Measurements from ENCODE around the gene ACKR2.

DNA sequence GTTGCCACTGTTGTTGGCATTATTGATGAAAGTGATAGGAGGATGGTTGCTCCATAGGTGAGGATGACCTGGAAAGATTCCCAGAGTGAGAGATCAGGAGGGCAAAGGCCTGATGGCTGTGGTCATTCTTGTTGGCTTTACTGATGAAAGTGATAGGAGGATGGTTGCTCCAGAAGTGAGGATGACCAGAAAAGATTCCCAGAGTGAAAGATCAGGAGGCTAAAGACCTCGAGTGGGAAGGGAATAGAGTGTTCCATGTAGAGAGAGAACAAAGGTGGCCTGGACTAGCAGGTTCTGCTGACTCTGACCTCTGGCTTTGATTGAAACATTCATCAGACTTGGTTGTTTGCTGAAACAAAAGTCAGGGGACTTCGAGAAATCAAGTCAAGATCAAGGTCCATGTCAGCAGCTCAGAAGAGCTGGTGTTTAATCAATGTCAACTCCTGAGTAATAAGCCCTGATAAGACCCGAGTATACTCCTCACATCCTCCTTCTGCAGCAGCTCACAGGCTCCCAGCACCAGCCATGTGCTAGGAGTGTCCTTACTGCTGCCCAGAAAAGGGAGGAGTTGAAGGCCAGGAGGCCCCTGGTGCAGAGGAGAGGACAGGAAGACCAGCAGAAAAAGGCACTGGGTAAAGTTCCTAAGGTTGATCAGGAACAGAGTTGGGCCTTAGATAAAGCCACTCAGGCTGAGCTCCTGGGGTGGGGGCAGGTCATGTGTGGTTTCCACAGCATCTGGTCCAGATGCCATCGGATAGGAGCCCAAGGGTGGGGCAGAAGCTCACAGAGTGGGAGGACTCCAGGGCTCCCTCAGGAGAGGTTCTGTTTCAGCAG, 46.5 kb downstream of the ACKR2 start:
- TF ChIP-seq, protein P1, sequence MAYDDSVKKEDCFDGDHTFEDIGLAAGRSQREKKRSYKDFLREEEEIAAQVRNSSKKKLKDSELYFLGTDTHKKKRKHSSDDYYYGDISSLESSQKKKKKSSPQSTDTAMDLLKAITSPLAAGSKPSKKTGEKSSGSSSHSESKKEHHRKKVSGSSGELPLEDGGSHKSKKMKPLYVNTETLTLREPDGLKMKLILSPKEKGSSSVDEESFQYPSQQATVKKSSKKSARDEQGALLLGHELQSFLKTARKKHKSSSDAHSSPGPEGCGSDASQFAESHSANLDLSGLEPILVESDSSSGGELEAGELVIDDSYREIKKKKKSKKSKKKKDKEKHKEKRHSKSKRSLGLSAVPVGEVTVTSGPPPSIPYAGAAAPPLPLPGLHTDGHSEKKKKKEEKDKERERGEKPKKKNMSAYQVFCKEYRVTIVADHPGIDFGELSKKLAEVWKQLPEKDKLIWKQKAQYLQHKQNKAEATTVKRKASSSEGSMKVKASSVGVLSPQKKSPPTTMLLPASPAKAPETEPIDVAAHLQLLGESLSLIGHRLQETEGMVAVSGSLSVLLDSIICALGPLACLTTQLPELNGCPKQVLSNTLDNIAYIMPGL (CRISPR knock-in tag; IDR thresholded peaks at IDR 0.05), result no peak
- no peak for TF ChIP-seq ZNF138 (CRISPR knock-in tag; conservative IDR thresholded peaks at IDR 0.05)
- TF ChIP-seq, protein P2, sequence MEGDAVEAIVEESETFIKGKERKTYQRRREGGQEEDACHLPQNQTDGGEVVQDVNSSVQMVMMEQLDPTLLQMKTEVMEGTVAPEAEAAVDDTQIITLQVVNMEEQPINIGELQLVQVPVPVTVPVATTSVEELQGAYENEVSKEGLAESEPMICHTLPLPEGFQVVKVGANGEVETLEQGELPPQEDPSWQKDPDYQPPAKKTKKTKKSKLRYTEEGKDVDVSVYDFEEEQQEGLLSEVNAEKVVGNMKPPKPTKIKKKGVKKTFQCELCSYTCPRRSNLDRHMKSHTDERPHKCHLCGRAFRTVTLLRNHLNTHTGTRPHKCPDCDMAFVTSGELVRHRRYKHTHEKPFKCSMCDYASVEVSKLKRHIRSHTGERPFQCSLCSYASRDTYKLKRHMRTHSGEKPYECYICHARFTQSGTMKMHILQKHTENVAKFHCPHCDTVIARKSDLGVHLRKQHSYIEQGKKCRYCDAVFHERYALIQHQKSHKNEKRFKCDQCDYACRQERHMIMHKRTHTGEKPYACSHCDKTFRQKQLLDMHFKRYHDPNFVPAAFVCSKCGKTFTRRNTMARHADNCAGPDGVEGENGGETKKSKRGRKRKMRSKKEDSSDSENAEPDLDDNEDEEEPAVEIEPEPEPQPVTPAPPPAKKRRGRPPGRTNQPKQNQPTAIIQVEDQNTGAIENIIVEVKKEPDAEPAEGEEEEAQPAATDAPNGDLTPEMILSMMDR (IDR thresholded peaks at IDR 0.05), result no peak
- TF ChIP-seq, protein P3, sequence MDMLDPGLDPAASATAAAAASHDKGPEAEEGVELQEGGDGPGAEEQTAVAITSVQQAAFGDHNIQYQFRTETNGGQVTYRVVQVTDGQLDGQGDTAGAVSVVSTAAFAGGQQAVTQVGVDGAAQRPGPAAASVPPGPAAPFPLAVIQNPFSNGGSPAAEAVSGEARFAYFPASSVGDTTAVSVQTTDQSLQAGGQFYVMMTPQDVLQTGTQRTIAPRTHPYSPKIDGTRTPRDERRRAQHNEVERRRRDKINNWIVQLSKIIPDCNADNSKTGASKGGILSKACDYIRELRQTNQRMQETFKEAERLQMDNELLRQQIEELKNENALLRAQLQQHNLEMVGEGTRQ (CRISPR knock-in tag; IDR thresholded peaks at IDR 0.05), result no peak
- TF ChIP-seq, protein P4, sequence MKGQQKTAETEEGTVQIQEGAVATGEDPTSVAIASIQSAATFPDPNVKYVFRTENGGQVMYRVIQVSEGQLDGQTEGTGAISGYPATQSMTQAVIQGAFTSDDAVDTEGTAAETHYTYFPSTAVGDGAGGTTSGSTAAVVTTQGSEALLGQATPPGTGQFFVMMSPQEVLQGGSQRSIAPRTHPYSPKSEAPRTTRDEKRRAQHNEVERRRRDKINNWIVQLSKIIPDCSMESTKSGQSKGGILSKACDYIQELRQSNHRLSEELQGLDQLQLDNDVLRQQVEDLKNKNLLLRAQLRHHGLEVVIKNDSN (CRISPR knock-in tag; IDR thresholded peaks at IDR 0.05), result no peak
- no peak for TF ChIP-seq ZNF263 (CRISPR knock-in tag; IDR thresholded peaks at IDR 0.05; ENCODE audit: low read depth)
- TF ChIP-seq ZNF121 (CRISPR knock-in tag; IDR thresholded peaks at IDR 0.05), result no peak
- TF ChIP-seq ATF1 (CRISPR knock-in tag; IDR thresholded peaks at IDR 0.05), result no peak
- TF ChIP-seq NR2C2 (CRISPR knock-in tag; IDR thresholded peaks at IDR 0.05), result no peak
- no peak for TF ChIP-seq ZNF232 (CRISPR knock-in tag; IDR thresholded peaks at IDR 0.05)
- TF ChIP-seq, protein P5, sequence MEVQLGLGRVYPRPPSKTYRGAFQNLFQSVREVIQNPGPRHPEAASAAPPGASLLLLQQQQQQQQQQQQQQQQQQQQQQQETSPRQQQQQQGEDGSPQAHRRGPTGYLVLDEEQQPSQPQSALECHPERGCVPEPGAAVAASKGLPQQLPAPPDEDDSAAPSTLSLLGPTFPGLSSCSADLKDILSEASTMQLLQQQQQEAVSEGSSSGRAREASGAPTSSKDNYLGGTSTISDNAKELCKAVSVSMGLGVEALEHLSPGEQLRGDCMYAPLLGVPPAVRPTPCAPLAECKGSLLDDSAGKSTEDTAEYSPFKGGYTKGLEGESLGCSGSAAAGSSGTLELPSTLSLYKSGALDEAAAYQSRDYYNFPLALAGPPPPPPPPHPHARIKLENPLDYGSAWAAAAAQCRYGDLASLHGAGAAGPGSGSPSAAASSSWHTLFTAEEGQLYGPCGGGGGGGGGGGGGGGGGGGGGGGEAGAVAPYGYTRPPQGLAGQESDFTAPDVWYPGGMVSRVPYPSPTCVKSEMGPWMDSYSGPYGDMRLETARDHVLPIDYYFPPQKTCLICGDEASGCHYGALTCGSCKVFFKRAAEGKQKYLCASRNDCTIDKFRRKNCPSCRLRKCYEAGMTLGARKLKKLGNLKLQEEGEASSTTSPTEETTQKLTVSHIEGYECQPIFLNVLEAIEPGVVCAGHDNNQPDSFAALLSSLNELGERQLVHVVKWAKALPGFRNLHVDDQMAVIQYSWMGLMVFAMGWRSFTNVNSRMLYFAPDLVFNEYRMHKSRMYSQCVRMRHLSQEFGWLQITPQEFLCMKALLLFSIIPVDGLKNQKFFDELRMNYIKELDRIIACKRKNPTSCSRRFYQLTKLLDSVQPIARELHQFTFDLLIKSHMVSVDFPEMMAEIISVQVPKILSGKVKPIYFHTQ (CRISPR knock-in tag; IDR thresholded peaks at IDR 0.05), result no peak
- TF ChIP-seq ZNF423 (CRISPR knock-in tag; IDR thresholded peaks at IDR 0.05), result no peak
